Hepatocyte (in vitro differentiated cells): ENCODE measurements around the gene PHC1.

Experiments used
- EZH2 ChIP-seq: fragments of 200-600 bp; sonication (generic); IDR thresholded peaks from 2 replicates; pipeline ENCODE4 v1.6.1; 2016; ENCODE audit warnings: antibody characterized with exemption, mild to moderate bottlenecking, borderline replicate concordance
- EZH2phosphoT487 ChIP-seq: fragments of 200-600 bp; sonication (generic); IDR thresholded peaks from one replicate; pipeline ENCODE4 v1.6.1; 2018; ENCODE audit warnings: antibody characterized with exemption, mild to moderate bottlenecking, low read depth, moderate library complexity; ENCODE audit not compliant: unreplicated experiment, severe bottlenecking
- TF ChIP-seq, protein P1 (sequence below): fragments of 200-600 bp; sonication (generic); IDR thresholded peaks from 2 replicates; pipeline ENCODE4 v1.5.1; 2016; ENCODE audit warnings: antibody characterized with exemption, mild to moderate bottlenecking; ENCODE audit not compliant: poor library complexity

- TF ChIP-seq EZH2: no peak
- TF ChIP-seq, protein P1, sequence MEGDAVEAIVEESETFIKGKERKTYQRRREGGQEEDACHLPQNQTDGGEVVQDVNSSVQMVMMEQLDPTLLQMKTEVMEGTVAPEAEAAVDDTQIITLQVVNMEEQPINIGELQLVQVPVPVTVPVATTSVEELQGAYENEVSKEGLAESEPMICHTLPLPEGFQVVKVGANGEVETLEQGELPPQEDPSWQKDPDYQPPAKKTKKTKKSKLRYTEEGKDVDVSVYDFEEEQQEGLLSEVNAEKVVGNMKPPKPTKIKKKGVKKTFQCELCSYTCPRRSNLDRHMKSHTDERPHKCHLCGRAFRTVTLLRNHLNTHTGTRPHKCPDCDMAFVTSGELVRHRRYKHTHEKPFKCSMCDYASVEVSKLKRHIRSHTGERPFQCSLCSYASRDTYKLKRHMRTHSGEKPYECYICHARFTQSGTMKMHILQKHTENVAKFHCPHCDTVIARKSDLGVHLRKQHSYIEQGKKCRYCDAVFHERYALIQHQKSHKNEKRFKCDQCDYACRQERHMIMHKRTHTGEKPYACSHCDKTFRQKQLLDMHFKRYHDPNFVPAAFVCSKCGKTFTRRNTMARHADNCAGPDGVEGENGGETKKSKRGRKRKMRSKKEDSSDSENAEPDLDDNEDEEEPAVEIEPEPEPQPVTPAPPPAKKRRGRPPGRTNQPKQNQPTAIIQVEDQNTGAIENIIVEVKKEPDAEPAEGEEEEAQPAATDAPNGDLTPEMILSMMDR: peak; percentile 13
- no peak for TF ChIP-seq EZH2phosphoT487
Measured at GRCh38 chr12:8950702-8951478, 36.6 kb downstream of the PHC1 start.
